ENCODE results near the gene NOL12.

The NOL12 gene

DNA sequence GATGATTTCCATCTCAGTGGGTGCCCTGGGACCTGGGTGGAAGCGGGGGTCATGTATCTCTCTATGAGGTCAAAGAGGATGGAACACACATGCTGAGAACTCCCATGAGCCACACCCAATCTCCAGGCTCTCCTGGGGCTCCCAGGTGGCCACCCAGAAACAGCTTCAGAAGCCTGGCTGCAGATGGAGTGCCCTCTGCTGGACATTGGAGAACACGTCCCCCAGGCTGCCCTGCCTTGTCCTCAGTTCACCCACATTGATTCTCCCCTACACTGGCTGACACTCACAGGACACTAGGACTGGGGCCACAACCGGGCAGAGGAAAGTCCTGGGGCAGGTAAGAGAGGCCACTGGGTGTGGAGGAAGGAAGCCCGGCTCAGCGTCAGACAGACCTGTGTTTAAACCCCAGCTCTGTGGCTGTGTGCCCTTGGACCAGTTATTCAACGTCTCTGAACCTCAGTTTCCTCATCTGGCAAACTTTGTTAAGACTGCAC, 4.5 kb upstream of the NOL12 start:
- no peaks in the 10 kb centered on the region for H3K9me3 ChIP-seq (ENCODE audit: control insufficient read depth, insufficient read depth, low read depth, low read length)
- H3K4me1 ChIP-seq (ENCODE audit: control insufficient read depth, insufficient read depth, low read length): peaks cover 4% of the 10 kb centered on the region; the same call in 1 of the 2 replicates
- TF ChIP-seq ZNF629 (tag by site-specific recombination; IDR thresholded peaks at IDR 0.05) (0 out of 2 replicates have a peak, but pooled peaks have one; percentile 31), ZFP3 (tag by site-specific recombination; IDR thresholded peaks at IDR 0.05; ENCODE audit: low read depth) (no peak), SCRT1 (tag by site-specific recombination; IDR thresholded peaks at IDR 0.05; ENCODE audit: borderline replicate concordance) (no peak), ZNF24 (tag by site-specific recombination; IDR thresholded peaks at IDR 0.05) (no peak), ZNF549 (tag by site-specific recombination; IDR thresholded peaks at IDR 0.05) (no peak), SP2 (tag by site-specific recombination; IDR thresholded peaks at IDR 0.05) (no peak), ZNF530 (tag by site-specific recombination; IDR thresholded peaks at IDR 0.05; ENCODE audit: low read depth) (no peak), GLIS2 (tag by site-specific recombination; IDR thresholded peaks at IDR 0.05) (peak; percentile 60), ZNF202 (tag by site-specific recombination; IDR thresholded peaks at IDR 0.05; ENCODE audit: borderline replicate concordance) (no peak), ZNF354C (tag by site-specific recombination; IDR thresholded peaks at IDR 0.05; ENCODE audit: borderline replicate concordance, low read depth) (no peak), ZBTB1 (tag by site-specific recombination; IDR thresholded peaks at IDR 0.05) (no peak), ZEB2 (tag by site-specific recombination; IDR thresholded peaks at IDR 0.05) (peak; percentile 55; the same call in 1 of the 2 replicates), ZNF48 (tag by site-specific recombination; IDR thresholded peaks at IDR 0.05) (no peak), ZNF19 (tag by site-specific recombination; IDR thresholded peaks at IDR 0.05; ENCODE audit: low read depth) (no peak)
- TF ChIP-seq, protein P1, sequence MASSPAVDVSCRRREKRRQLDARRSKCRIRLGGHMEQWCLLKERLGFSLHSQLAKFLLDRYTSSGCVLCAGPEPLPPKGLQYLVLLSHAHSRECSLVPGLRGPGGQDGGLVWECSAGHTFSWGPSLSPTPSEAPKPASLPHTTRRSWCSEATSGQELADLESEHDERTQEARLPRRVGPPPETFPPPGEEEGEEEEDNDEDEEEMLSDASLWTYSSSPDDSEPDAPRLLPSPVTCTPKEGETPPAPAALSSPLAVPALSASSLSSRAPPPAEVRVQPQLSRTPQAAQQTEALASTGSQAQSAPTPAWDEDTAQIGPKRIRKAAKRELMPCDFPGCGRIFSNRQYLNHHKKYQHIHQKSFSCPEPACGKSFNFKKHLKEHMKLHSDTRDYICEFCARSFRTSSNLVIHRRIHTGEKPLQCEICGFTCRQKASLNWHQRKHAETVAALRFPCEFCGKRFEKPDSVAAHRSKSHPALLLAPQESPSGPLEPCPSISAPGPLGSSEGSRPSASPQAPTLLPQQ (tag by site-specific recombination; IDR thresholded peaks at IDR 0.05): no peak
- TF ChIP-seq, protein P2, sequence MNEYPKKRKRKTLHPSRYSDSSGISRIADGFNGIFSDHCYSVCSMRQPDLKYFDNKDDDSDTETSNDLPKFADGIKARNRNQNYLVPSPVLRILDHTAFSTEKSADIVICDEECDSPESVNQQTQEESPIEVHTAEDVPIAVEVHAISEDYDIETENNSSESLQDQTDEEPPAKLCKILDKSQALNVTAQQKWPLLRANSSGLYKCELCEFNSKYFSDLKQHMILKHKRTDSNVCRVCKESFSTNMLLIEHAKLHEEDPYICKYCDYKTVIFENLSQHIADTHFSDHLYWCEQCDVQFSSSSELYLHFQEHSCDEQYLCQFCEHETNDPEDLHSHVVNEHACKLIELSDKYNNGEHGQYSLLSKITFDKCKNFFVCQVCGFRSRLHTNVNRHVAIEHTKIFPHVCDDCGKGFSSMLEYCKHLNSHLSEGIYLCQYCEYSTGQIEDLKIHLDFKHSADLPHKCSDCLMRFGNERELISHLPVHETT (tag by site-specific recombination; IDR thresholded peaks at IDR 0.05): no peak
- TF ChIP-seq, protein P3, sequence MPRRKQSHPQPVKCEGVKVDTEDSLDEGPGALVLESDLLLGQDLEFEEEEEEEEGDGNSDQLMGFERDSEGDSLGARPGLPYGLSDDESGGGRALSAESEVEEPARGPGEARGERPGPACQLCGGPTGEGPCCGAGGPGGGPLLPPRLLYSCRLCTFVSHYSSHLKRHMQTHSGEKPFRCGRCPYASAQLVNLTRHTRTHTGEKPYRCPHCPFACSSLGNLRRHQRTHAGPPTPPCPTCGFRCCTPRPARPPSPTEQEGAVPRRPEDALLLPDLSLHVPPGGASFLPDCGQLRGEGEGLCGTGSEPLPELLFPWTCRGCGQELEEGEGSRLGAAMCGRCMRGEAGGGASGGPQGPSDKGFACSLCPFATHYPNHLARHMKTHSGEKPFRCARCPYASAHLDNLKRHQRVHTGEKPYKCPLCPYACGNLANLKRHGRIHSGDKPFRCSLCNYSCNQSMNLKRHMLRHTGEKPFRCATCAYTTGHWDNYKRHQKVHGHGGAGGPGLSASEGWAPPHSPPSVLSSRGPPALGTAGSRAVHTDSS (tag by site-specific recombination; IDR thresholded peaks at IDR 0.05): no peak
- TF ChIP-seq, protein P4, sequence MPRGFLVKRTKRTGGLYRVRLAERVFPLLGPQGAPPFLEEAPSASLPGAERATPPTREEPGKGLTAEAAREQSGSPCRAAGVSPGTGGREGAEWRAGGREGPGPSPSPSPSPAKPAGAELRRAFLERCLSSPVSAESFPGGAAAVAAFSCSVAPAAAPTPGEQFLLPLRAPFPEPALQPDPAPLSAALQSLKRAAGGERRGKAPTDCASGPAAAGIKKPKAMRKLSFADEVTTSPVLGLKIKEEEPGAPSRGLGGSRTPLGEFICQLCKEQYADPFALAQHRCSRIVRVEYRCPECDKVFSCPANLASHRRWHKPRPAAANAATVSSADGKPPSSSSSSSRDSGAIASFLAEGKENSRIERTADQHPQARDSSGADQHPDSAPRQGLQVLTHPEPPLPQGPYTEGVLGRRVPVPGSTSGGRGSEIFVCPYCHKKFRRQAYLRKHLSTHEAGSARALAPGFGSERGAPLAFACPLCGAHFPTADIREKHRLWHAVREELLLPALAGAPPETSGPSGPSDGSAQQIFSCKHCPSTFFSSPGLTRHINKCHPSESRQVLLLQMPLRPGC (tag by site-specific recombination; IDR thresholded peaks at IDR 0.05): no peak
- TF ChIP-seq, protein P5, sequence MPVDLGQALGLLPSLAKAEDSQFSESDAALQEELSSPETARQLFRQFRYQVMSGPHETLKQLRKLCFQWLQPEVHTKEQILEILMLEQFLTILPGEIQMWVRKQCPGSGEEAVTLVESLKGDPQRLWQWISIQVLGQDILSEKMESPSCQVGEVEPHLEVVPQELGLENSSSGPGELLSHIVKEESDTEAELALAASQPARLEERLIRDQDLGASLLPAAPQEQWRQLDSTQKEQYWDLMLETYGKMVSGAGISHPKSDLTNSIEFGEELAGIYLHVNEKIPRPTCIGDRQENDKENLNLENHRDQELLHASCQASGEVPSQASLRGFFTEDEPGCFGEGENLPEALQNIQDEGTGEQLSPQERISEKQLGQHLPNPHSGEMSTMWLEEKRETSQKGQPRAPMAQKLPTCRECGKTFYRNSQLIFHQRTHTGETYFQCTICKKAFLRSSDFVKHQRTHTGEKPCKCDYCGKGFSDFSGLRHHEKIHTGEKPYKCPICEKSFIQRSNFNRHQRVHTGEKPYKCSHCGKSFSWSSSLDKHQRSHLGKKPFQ (tag by site-specific recombination; IDR thresholded peaks at IDR 0.05): no peak
- TF ChIP-seq, protein P6, sequence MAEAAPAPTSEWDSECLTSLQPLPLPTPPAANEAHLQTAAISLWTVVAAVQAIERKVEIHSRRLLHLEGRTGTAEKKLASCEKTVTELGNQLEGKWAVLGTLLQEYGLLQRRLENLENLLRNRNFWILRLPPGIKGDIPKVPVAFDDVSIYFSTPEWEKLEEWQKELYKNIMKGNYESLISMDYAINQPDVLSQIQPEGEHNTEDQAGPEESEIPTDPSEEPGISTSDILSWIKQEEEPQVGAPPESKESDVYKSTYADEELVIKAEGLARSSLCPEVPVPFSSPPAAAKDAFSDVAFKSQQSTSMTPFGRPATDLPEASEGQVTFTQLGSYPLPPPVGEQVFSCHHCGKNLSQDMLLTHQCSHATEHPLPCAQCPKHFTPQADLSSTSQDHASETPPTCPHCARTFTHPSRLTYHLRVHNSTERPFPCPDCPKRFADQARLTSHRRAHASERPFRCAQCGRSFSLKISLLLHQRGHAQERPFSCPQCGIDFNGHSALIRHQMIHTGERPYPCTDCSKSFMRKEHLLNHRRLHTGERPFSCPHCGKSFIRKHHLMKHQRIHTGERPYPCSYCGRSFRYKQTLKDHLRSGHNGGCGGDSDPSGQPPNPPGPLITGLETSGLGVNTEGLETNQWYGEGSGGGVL (tag by site-specific recombination; IDR thresholded peaks at IDR 0.05): no peak
- TF ChIP-seq, protein P7, sequence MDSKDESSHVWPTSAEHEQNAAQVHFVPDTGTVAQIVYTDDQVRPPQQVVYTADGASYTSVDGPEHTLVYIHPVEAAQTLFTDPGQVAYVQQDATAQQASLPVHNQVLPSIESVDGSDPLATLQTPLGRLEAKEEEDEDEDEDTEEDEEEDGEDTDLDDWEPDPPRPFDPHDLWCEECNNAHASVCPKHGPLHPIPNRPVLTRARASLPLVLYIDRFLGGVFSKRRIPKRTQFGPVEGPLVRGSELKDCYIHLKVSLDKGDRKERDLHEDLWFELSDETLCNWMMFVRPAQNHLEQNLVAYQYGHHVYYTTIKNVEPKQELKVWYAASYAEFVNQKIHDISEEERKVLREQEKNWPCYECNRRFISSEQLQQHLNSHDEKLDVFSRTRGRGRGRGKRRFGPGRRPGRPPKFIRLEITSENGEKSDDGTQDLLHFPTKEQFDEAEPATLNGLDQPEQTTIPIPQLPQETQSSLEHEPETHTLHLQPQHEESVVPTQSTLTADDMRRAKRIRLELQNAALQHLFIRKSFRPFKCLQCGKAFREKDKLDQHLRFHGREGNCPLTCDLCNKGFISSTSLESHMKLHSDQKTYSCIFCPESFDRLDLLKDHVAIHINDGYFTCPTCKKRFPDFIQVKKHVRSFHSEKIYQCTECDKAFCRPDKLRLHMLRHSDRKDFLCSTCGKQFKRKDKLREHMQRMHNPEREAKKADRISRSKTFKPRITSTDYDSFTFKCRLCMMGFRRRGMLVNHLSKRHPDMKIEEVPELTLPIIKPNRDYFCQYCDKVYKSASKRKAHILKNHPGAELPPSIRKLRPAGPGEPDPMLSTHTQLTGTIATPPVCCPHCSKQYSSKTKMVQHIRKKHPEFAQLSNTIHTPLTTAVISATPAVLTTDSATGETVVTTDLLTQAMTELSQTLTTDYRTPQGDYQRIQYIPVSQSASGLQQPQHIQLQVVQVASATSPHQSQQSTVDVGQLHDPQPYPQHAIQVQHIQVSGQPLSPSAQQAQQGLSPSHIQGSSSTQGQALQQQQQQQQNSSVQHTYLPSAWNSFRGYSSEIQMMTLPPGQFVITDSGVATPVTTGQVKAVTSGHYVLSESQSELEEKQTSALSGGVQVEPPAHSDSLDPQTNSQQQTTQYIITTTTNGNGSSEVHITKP (tag by site-specific recombination; IDR thresholded peaks at IDR 0.05): no peak
- TF ChIP-seq, protein P8, sequence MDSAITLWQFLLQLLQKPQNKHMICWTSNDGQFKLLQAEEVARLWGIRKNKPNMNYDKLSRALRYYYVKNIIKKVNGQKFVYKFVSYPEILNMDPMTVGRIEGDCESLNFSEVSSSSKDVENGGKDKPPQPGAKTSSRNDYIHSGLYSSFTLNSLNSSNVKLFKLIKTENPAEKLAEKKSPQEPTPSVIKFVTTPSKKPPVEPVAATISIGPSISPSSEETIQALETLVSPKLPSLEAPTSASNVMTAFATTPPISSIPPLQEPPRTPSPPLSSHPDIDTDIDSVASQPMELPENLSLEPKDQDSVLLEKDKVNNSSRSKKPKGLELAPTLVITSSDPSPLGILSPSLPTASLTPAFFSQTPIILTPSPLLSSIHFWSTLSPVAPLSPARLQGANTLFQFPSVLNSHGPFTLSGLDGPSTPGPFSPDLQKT (IDR thresholded peaks at IDR 0.05; ENCODE audit: borderline replicate concordance, low read depth, low read length): no peak

More for the DNA sequence above, 4.5 kb upstream of the NOL12 start:
- Histone ChIP-seq H3K4me3 (ENCODE audit: low read depth, low read length) (no peak overlapping the region), H3K36me3 (ENCODE audit: control insufficient read depth in 2 of 2, insufficient read depth in 1 of 2, low read length in 2 of 2) (no peaks in the 10 kb centered on the region), H3K27ac (ENCODE audit: extremely low read depth, low read depth, low read length) (no peak overlapping the region)
- ChIA-PET POLR2A (interaction anchor here (0.7 to 1.5 kb wide), 6 partner anchors 10 to 74 kb away, joined by 3 to 13 read pairs (median 8); partner anchors contain the start of genes GGA1 and PDXP), CTCF (interaction anchor here (0.6 to 15.8 kb wide), 24 partner anchors 9 to 141 kb away, joined by 3 to 353 read pairs (median 4); partner anchors contain the start of genes PDXP, SH3BP1 and TRIOBP)
